Erythroblast (primary cell): ENCODE data around the gene SNIP1.

Experiments used
- GATA1 ChIP-seq: IDR thresholded peaks from 2 replicates; pipeline ENCODE4 v1.6.1; 2011; ENCODE audit warnings: low read depth, mild to moderate bottlenecking, control low read depth, low read length, moderate library complexity
- POLR2A ChIP-seq: IDR thresholded peaks from 2 replicates; pipeline ENCODE4 v1.6.1; 2011; ENCODE audit warnings: mild to moderate bottlenecking, low read length

DNA sequence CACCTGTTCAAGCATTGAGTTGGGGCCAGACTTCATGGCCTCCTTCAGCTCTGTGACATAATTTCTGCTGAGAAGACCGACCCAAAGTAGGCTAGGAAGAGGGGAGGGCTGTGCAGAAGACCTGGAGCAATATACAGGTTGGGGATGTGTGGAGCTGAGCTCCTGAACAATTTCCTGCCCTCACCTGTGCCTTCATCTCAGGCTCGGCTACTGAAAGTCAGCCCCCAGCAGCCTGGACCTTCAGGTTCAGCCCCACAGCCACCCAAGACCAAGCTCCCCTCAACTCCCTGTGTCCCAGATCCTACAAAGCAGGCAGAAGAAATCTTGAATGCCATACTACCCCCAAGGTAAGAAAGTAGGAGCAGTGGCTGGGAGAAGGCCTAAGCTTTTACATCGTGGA lies 3.3 kb upstream of the SNIP1 start:
- no peak for TF ChIP-seq POLR2A
- no peak for TF ChIP-seq GATA1
